OCI-LY3 (cell line): Measurements from ENCODE around the gene TRAF3.

Source experiments
- H2AFZ ChIP-seq: fragments of 200-600, 300-600 bp; shearing (Covaris generic); 2 replicates; pipeline ENCODE4 v1.6.0; 2014; ENCODE audit warnings: antibody characterized with exemption, low read depth, low read length
- H3K27ac ChIP-seq: fragments of 200-600, 300-600 bp; sonication (generic); 2 replicates; pipeline ENCODE4 v1.5.1; 2014; ENCODE audit warnings: mild to moderate bottlenecking, low read length, moderate library complexity, mixed read lengths
- H3K27me3 ChIP-seq: fragments of 200-600, 300-600 bp; sonication (generic); 2 replicates; pipeline ENCODE4 v1.6.1; 2014; ENCODE audit warnings: low read depth, low read length, mixed read lengths
- H3K36me3 ChIP-seq: fragments of 200-600, 300-600 bp; sonication (generic); replicated peaks from 2 replicates; pipeline ENCODE3; 2014; ENCODE audit warnings: low read depth, low read length, mixed read lengths
- H3K4me1 ChIP-seq: fragments of 300-600, 200-600 bp; sonication (generic); 2 replicates; pipeline ENCODE4 v1.6.1; 2014; ENCODE audit warnings: low read length, mixed read lengths
- H3K4me2 ChIP-seq: fragments of 200-600, 300-600 bp; sonication (generic); 2 replicates; pipeline ENCODE4 v1.6.1; 2014; ENCODE audit warnings: low read length, mixed read lengths
- H3K4me3 ChIP-seq: fragments of 300-600, 200-600 bp; sonication (generic); 2 replicates; pipeline ENCODE4 v1.5.1; 2014; ENCODE audit warnings: antibody characterized with exemption, mild to moderate bottlenecking, low read length, moderate library complexity
- H3K79me2 ChIP-seq: fragments of 300-600, 200-600 bp; shearing (Covaris generic); 2 replicates; pipeline ENCODE4 v1.6.1; 2014; ENCODE audit warnings: mild to moderate bottlenecking, low read length, mixed read lengths
- H3K9ac ChIP-seq: fragments of 300-600, 200-600 bp; shearing (Covaris generic); 2 replicates; pipeline ENCODE4 v1.6.0; 2014; ENCODE audit warnings: mild to moderate bottlenecking, low read length, moderate library complexity
- H3K9me3 ChIP-seq: fragments of 200-600, 300-600 bp; shearing (Covaris generic); 2 replicates; pipeline ENCODE4 v1.6.1; 2014; ENCODE audit warnings: low read length, mixed read lengths; ENCODE audit not compliant: insufficient read depth
- H4K20me1 ChIP-seq: fragments of 200-600, 300-600 bp; sonication (generic); 2 replicates; pipeline ENCODE4 v1.6.1; 2016; ENCODE audit warnings: low read length, mixed read lengths; ENCODE audit not compliant: insufficient read depth
- EZH2phosphoT487 ChIP-seq: fragments of 200-600 bp; shearing (Covaris generic); IDR thresholded peaks from 2 replicates; pipeline ENCODE4 v1.6.1; 2018; ENCODE audit warnings: antibody characterized with exemption, mixed run types, low read depth
- TF ChIP-seq, protein P1 (sequence below): fragments of 200-600, 300-600 bp; sonication (generic); IDR thresholded peaks from 2 replicates; pipeline ENCODE4 v1.5.1; 2014; ENCODE audit warnings: antibody characterized with exemption, low read length, low read depth

The TRAF3 gene

DNA sequence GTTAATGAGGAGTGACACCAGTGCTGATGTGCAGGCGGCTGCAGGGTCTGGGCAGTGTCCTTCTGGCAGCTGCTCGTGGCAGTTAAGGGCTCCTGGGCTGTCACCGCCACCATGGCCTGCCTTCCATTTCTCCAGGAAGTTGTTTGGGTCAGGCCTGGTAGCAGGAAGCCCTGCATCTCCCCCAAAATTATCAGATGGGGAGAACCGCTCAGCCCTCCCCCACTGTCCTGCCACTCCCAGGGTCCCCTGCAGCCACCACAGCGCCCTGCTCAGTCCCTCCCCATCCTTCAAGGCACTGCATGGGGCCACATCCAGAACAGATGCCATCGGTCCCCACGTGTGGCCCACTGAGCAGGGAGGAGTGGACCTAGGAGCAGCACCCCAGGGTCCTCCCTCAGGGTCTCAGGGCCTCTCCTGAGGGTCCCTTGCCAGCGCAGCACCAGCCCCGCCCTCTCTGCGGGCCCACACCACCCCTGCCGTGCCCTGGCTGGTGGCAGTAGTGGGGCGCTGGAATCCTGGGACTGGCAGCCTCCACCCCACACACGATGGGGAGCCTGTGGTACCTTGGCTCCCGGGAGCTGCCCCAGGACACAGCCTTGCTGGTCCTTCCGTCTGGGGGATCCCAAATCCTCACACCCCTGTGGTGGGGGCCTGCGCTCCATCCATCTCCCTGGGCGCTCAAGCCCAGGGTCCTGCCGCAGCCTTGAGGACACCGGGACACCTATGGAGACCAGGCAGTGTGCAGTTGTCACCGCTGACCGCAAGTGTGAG, 134.9 kb downstream of the TRAF3 start:
- Histone ChIP-seq H2AFZ (no peak overlapping the region), H3K4me3 (no peak overlapping the region), H3K27ac (no peak overlapping the region), H4K20me1 (peaks cover 22% of the 10 kb centered on the region; the same call in 1 of the 2 replicates), H3K4me1 (peaks cover 26% of the 10 kb centered on the region), H3K36me3 (peaks cover 38% of the 10 kb centered on the region), H3K4me2 (no peak overlapping the region), H3K27me3 (no peaks in the 10 kb centered on the region), H3K9me3 (no peaks in the 10 kb centered on the region), H3K79me2 (peaks cover 12% of the 10 kb centered on the region; the same call in 1 of the 2 replicates), H3K9ac (no peak overlapping the region)
- TF ChIP-seq, protein P1, sequence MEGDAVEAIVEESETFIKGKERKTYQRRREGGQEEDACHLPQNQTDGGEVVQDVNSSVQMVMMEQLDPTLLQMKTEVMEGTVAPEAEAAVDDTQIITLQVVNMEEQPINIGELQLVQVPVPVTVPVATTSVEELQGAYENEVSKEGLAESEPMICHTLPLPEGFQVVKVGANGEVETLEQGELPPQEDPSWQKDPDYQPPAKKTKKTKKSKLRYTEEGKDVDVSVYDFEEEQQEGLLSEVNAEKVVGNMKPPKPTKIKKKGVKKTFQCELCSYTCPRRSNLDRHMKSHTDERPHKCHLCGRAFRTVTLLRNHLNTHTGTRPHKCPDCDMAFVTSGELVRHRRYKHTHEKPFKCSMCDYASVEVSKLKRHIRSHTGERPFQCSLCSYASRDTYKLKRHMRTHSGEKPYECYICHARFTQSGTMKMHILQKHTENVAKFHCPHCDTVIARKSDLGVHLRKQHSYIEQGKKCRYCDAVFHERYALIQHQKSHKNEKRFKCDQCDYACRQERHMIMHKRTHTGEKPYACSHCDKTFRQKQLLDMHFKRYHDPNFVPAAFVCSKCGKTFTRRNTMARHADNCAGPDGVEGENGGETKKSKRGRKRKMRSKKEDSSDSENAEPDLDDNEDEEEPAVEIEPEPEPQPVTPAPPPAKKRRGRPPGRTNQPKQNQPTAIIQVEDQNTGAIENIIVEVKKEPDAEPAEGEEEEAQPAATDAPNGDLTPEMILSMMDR, result no peak
- no peak for TF ChIP-seq EZH2phosphoT487

DNA sequence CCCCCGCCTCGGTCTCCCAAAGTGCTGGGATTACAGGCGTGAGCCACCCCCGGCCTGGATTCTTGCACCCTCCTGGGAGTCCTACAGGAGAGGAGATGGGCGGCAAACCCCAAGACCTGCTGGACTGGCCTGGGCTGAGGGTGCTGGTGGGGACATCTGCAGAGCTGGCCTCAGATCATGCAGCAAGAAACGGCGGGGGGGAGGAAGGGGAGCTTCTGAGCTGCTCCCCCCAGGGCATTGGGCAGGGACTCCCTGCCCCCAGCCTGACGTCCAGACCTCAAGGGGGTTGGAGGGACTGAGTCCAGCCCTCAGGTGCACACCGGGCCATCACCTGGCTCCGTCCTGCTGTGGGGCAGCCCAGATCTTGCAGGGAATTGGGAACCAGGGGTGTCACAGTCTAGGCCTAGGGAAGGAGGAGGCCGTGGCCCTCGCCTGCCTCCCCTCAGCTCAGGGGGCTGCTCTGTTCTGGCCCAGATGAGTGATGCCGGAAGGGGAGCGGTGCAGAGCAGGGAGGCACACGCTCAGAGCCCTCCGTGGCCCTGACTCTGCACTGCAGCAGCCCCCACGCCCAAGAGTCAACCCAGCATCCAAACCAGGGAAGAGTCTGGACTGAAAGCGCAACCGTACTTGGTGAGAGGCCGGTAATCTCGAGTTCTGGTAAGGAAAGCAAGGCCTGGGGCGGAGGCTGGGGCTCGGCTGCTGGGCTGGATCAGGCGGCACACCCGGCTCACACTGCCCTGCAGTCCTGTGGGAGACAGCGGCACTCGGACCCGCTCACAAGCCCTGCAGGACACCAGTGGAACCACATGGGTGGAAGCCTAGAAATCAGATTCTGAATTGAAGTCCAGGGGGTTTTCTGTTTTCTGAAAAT, 136.3 kb downstream of the TRAF3 start:
- H3K27ac ChIP-seq, result peak overlapping the region; percentile 18; the same call in 1 of the 2 replicates
- H3K4me1 ChIP-seq, result peaks cover 33% of the 10 kb centered on the region
- no peaks in the 10 kb centered on the region for H3K79me2 ChIP-seq
- H3K9ac ChIP-seq, result no peak overlapping the region
- TF ChIP-seq EZH2phosphoT487, result no peak
- TF ChIP-seq, protein P1, result no peak
- no peaks in the 10 kb centered on the region for H3K9me3 ChIP-seq
- no peaks in the 10 kb centered on the region for H3K27me3 ChIP-seq
- no peak overlapping the region for H3K4me3 ChIP-seq
- H2AFZ ChIP-seq, result no peak overlapping the region
- H3K4me2 ChIP-seq, result no peak overlapping the region
- peaks cover 25% of the 10 kb centered on the region for H3K36me3 ChIP-seq
- H4K20me1 ChIP-seq, result peaks cover 11% of the 10 kb centered on the region; the same call in 1 of the 2 replicates

DNA sequence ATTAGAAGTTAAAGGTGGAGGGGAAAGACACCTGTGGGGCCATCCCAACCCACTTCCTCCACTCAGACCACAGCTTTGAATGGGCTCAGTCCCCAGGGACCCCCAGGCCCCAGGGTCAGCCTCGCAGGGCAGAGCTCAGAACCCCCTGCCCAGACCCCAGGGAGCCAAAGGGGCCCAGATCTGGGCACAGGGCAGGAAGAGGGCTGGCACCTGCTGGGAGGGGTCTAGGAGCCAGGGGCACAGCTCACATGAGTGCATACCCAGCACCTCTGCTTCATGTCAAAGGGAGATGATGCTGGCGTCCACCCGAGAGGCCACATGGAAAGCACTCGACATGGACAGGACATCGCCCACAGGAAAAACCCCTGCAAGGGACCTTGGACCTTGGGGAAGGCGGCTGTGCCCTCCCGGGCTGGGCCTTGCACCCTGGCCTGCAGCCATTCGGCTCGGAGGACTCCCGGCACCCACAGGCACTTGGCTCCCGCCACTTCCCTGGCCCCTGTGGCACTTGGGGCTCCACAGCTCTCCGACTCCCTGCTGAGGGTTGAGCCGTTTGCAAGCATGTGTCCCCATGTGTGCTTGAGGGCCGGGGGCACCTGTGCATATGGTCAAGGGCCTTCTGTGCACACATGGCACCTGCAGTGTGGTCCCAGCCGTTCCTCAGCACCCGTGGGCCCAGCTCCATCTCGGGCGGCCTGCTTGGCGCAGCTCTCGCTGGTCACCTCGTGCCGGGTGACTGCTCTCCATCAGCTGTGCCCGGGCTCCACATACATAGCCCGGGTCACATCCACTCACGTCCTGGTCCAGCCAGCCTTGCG, 137.4 kb downstream of the TRAF3 start:
- Histone ChIP-seq H3K4me2 (no peak overlapping the region), H3K9ac (no peak overlapping the region)

More for the DNA sequence above, 137.4 kb downstream of the TRAF3 start:
- Histone ChIP-seq H3K4me3 (no peak overlapping the region), H3K27me3 (no peaks in the 10 kb centered on the region), H3K27ac (peak overlapping the region; percentile 18; the same call in 1 of the 2 replicates), H4K20me1 (peaks cover 10% of the 10 kb centered on the region; the same call in 1 of the 2 replicates), H3K36me3 (peaks cover 25% of the 10 kb centered on the region), H3K9me3 (no peaks in the 10 kb centered on the region), H3K79me2 (no peaks in the 10 kb centered on the region), H3K4me1 (peaks cover 33% of the 10 kb centered on the region), H2AFZ (no peak overlapping the region)
- TF ChIP-seq, protein P1, result no peak
- no peak for TF ChIP-seq EZH2phosphoT487
